Omental fat pad (tissue), 4 donors: ENCODE data around the gene EPHA5. TPM values are rescaled to one million over a fixed set of nuclear protein-coding genes. Genes with fewer than 3 reads are reported as not detected.
A peak's percentile ranks its signal among the peaks of the same experiment; 100 is the strongest.

Source experiments
- ATAC-seq: fragments of 150-250 bp; one replicate; pipeline ENCODE4 v1.9.1; 2016; ENCODE audit warnings: mild to moderate bottlenecking, moderate library complexity; ENCODE audit not compliant: low FRiP score
- DNase-seq: peaks from one replicate; pipeline ENCODE4 v3.0.0-alpha.2; 2019; ENCODE audit warnings: low spot score
- total RNA-seq, 4 donors: library from RNA; depleted of rRNA; stranded (reverse); fragments of >200 nt; gene quantifications; one replicate each; pipeline ENCODE4 v1.1.0, GENCODE V29; 2016
- TF ChIP-seq, protein P1 (sequence below), 3 donors: fragments of 450-650 bp; IDR thresholded peaks; one replicate each; pipeline ENCODE4 v1.5.1; 2016 to 2017; ENCODE audit warnings: antibody characterized with exemption in 3 of 3, mild to moderate bottlenecking in 3 of 3, moderate library complexity in 2 of 3

EPHA5 gene
- total RNA-seq, 4 donors from 2014 or later = 0.12 to 0.65 TPM; not detected in 2

DNA sequence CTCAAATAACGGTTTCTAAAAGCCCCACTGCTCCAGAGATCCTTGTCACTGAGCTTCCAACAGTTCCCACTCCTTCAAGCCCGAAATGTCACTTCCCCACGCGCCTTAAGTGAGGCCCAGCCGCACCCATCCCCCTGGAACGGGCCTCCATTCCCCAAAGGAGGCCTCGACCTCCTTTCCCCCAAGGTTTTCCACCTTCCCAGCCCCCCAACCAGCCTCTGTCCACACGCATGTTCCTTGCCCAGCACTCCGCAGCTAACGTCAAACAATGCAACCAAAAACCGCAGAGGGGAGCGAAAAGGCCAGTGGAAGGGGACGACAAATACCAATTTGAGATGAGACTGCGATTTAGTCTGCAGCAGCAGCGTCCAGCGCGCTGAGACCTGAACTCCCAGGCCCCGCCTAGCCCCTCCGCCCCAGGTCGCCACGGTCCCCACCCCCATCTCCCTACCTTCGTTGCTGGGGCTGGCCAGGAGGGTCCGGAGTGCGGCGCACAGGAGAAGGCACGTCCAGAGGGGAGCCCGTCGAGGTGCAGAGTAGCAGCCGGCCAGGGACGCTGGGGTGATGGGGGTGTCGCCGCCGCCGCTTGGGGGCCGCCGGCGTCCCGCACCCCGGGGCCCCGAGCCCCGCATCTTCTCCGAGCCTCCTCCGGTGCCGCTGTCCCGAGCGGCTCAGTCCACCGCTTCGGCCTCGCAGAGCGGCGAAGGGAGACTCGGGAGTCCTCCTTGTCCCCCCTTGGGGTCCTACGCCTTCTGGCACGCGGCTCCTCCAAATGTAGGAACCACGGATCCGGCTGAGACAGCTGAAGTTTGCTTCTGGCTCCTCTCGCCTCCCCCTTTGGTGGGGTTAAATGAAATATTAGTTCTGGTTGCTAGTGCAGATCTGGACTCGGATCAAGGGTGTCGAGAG, 924 bp downstream of the EPHA5 start:
- DNase-seq (no peak), ATAC-seq (no peak)
- TF ChIP-seq, protein P1, sequence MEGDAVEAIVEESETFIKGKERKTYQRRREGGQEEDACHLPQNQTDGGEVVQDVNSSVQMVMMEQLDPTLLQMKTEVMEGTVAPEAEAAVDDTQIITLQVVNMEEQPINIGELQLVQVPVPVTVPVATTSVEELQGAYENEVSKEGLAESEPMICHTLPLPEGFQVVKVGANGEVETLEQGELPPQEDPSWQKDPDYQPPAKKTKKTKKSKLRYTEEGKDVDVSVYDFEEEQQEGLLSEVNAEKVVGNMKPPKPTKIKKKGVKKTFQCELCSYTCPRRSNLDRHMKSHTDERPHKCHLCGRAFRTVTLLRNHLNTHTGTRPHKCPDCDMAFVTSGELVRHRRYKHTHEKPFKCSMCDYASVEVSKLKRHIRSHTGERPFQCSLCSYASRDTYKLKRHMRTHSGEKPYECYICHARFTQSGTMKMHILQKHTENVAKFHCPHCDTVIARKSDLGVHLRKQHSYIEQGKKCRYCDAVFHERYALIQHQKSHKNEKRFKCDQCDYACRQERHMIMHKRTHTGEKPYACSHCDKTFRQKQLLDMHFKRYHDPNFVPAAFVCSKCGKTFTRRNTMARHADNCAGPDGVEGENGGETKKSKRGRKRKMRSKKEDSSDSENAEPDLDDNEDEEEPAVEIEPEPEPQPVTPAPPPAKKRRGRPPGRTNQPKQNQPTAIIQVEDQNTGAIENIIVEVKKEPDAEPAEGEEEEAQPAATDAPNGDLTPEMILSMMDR (IDR thresholded peaks at IDR 0.05) = no peak

- ATAC-seq (peak; percentile 39), DNase-seq (no peak)
- TF ChIP-seq, protein P1 (IDR thresholded peaks at IDR 0.05) = no peak
Measured at GRCh38 chr4:65668201-65669089, 1.8 kb downstream of the EPHA5 start.

- no peak for DNase-seq
- TF ChIP-seq, protein P1 (IDR thresholded peaks at IDR 0.05) = no peak
- no peak for ATAC-seq
Measured at GRCh38 chr4:65667506-65668041, 2.7 kb downstream of the EPHA5 start.

DNA sequence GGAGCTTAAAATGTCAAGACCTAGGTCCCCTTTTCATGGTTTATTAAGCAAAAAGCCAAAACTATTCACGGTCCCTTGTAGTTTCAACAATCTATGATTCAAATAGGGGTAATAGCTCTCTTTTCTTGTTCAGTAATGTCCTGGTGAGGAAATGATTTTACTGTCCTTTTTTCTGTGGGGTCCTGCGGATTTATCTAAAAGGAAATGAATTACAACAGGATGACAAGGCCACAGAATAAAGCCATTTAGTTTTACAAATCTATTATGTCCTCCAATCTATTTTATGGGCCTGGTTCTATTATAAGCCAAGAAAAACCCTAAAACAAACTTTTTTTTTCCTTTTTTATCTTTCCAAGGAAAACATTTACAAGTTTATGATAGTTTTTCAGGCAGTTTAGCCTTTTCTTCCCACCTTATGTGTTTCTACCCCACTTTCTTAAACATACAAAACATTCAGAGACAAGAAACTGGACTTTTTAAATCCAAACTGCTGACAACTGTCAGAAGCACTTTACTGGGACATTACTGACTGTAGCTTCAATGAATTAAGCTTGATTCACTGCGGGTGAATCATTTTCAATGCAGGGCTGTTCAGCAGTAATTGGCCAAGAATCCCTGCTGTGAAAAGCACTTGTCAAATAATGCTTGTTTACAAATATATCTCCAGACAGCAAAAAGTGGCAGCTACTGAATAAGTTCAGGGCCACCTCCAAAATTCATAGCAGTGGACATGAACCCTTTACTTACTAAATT, 4.3 kb downstream of the EPHA5 start:
- no peak for DNase-seq
- TF ChIP-seq, protein P1 (IDR thresholded peaks at IDR 0.05) = no peak
- ATAC-seq = no peak

DNA sequence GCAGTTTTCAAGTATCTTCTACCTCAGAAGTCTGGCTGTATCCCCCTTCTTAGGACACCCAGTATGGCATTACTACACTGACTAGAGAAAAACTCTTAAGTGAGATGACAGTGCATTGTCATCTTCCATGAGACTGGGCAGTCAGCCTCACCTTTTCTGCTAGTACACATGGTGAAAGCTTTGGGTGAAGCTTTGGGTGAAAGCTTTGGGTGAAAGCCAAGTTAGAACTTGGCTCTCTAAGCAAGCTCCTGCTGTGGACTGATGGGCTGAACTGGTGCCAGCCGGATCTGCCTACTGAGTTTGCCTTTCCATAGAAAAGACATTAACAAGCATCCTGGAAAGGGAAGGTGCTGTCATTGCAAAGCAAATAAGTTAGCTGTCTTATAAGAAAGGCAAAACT, 8.8 kb downstream of the EPHA5 start:
- TF ChIP-seq, protein P1 (IDR thresholded peaks at IDR 0.05) = no peak
- ATAC-seq (no peak), DNase-seq (no peak)

- no peak for DNase-seq
- TF ChIP-seq, protein P1 (IDR thresholded peaks at IDR 0.05) = no peak
- no peak for ATAC-seq
Measured at GRCh38 chr4:65658117-65658516, 12.2 kb downstream of the EPHA5 start.
